K562 treated with DMSO at 1 percent for 24 hours (cell line): Measurements from ENCODE around the gene PMFBP1. TPM values are rescaled to one million over a fixed set of nuclear protein-coding genes. Genes with fewer than 3 reads are reported as not detected.

Source experiments
- total RNA-seq: library from RNA; unstranded; fragments of 300-600 nt; gene quantifications from 2 replicates; pipeline ENCODE4 v1.2.3, GENCODE V29; 2022; ENCODE audit warnings: low read depth; ENCODE audit not compliant: insufficient read depth

Gene PMFBP1, protein sequence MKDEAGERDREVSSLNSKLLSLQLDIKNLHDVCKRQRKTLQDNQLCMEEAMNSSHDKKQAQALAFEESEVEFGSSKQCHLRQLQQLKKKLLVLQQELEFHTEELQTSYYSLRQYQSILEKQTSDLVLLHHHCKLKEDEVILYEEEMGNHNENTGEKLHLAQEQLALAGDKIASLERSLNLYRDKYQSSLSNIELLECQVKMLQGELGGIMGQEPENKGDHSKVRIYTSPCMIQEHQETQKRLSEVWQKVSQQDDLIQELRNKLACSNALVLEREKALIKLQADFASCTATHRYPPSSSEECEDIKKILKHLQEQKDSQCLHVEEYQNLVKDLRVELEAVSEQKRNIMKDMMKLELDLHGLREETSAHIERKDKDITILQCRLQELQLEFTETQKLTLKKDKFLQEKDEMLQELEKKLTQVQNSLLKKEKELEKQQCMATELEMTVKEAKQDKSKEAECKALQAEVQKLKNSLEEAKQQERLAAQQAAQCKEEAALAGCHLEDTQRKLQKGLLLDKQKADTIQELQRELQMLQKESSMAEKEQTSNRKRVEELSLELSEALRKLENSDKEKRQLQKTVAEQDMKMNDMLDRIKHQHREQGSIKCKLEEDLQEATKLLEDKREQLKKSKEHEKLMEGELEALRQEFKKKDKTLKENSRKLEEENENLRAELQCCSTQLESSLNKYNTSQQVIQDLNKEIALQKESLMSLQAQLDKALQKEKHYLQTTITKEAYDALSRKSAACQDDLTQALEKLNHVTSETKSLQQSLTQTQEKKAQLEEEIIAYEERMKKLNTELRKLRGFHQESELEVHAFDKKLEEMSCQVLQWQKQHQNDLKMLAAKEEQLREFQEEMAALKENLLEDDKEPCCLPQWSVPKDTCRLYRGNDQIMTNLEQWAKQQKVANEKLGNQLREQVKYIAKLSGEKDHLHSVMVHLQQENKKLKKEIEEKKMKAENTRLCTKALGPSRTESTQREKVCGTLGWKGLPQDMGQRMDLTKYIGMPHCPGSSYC
- 0.85 and 0.89 TPM in 2 replicates for total RNA-seq

DNA sequence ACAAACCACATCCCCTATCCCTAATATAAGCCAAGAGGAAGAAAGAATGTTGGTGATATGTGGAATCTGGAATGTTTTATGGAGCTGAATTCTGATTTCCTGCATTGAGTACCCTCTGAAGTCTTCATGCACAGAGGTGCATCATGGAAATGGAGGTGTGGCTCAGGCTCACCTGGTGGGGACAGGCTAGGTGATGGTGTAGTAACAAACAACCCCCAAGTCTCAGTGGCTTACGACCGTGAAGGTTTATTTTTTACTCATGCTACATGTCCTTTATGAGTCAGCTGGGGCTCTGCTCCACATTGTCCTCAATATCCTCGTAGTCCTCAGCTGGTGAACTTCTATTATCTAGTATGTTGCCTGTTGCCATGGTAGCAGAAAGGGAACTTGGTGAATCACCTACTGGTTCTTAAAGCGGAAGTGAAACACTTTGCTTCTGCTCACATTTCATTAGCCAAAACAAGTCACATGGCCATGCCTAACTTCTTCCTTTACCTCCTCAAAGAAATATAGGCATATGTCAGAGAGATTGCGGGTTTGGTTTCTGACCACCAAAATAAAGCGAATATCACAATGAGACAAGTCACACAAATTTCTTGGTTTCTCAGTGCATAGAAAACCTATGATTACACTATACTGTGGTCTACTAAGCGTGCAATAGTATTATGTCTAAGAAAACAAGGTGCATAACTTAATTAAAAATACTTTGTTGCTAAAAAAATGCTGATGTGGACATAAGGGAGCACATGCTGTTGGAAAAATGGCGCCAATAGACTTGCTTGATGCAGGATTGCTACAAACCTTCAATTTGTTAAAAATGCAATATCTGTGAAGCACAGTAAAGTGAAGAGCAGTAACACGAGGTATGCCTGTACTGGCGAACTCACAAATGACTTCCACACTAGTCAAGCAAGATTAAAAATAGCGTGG is at the start of gene PMFBP1:
TSS of gene PMFBP1 (minus strand) at position 51 of the 930 bp plus-strand sequence. CDS start 947 bp downstream, outside the sequence.

DNA sequence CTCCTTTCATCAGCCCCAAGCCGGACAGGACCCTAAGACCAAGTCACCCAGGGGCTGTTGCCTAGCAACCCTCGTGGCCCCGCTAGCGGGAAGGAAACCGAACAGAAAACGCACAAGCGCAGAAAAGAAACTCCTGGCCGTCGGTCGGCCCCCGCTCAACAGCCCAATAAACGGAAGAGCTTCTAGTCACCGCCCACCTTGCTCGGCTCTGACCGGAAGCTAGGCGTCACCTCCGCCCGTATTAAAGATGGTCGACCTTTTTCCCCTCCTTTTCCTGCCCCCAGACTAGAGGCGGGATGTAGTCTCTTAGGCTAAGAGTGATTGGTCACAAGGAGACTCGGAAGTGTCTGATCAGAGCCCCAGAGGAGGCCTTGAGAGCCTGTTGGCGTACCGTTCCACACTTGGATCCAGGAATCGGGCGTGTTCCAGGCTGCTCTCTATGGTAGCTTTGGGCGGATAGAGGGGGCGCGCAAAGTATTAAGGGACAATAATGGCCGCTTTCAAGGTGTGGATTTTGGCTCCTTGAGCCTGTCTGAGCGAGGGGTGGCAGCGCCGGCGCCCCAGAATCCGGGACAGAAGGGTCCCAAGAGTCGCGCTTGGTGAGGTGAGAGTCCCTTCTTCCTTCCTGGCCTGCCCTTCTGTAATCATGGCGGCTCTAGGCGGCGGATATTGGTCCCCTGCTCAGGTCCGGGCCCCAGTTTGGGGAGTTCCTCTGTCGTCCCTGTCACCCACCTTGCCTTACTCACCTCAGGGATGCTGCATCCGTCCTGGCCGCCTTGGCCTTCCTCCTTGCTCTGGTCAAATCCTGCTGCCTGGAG is 78.3 kb downstream of the PMFBP1 start, which contains the start of the genes DHX38 and TXNL4B:
TSS of gene DHX38 (plus strand) at position 400 of the 818 bp plus-strand sequence. CDS start 2,311 bp downstream, outside the sequence.
TSS of gene TXNL4B (minus strand) at position 173 of the 818 bp plus-strand sequence. CDS start 2,871 bp downstream, outside the sequence.

Other genes starting within 250 kb of the PMFBP1 start
- 0.07 TPM in 1 of 2 replicates, not detected in the other for gene PKD1L3, start 171.8 kb downstream of the PMFBP1 start, total RNA-seq
- gene DHODH, start 163.4 kb downstream of the PMFBP1 start, total RNA-seq: 2.2 and 2.6 TPM in 2 replicates
- gene HP, start 117.7 kb downstream of the PMFBP1 start, total RNA-seq: not detected in 2 replicates
- not detected in 2 replicates for gene HPR, start 108.9 kb downstream of the PMFBP1 start, total RNA-seq
- gene TXNL4B, start 78.5 kb downstream of the PMFBP1 start, total RNA-seq: 5.7 and 7.3 TPM in 2 replicates
- 58.3 and 63.1 TPM in 2 replicates for gene DHX38, start 78.3 kb downstream of the PMFBP1 start, total RNA-seq